K562 (cell line): Measurements from ENCODE around the gene TGM5. TPM values are rescaled to one million over a fixed set of nuclear protein-coding genes. Genes with fewer than 3 reads are reported as not detected.
A peak's percentile ranks its signal among the peaks of the same experiment; 100 is the strongest.

ENCODE experiments used
- ATAC-seq: fragments of 200-7000 bp; cut with Tn5 transposase; 3 replicates; pipeline ENCODE4 v1.9.1; 2020; ENCODE audit warnings: moderate library complexity
- BruUV-seq: library from RNA; stranded (reverse); fragments of 400-500 nt; replicated peaks from 2 replicates; lab custom pipeline; 2021; lab: Mats Ljungman, UMichigan
- CTCF ChIA-PET: fragments of 300-600 bp; formaldehyde crosslinking; extraction: SDS; loops from one replicate; lab custom pipeline; 2021; ENCODE audit warnings: low intra/inter-chr PET ratio; lab: Yijun Ruan, JAX
- POLR2A ChIA-PET: fragments of 300-600, 350-650 bp; sonication (Branson Sonifier 250); formaldehyde crosslinking; extraction: SDS; loops from one replicate; lab custom pipeline; 2021; ENCODE audit warnings: antibody characterized with exemption, inconsistent platforms; lab: Yijun Ruan, JAX
- DNase-seq, 4 experiments: peaks; one replicate each; pipeline versions ENCODE4 v3.0.0 to v3.0.0-alpha.2; 2011 to 2018; ENCODE audit warnings: low spot score in 3 of 4, mixed read lengths in 3 of 4; ENCODE audit errors: extremely low read depth in 1 of 4
- FAIRE-seq: peaks from 2 replicates; lab custom pipeline; 2011; peaks lifted over from hg19 to GRCh38; lab: Jason Lieb, UNC
- H2AFZ ChIP-seq: 2 replicates; pipeline ENCODE4 v1.6.0; 2011; ENCODE audit warnings: low read depth, low read length, control low read depth, inconsistent platforms
- H3K27ac ChIP-seq: fragments of 200-600 bp; 3 replicates; pipeline ENCODE4 v1.8.0; 2011; ENCODE audit warnings: low read depth, mild to moderate bottlenecking, control low read depth, inconsistent platforms, low read length, moderate library complexity, mixed read lengths; ENCODE audit errors: extremely low read depth
- H3K27me3 ChIP-seq, 2 experiments: fragments of 300-600 bp in 1 of 2; 2 replicates in 1 of 2; 3 replicates in 1 of 2; pipeline versions ENCODE4 v1.6.0 to v1.8.0; 2011; ENCODE audit warnings: inconsistent platforms in 2 of 2, low read length in 2 of 2, mild to moderate bottlenecking in 1 of 2, mixed read lengths in 1 of 2, moderate library complexity in 1 of 2; ENCODE audit not compliant: control insufficient read depth in 2 of 2, insufficient read depth in 2 of 2
- H3K36me3 ChIP-seq: fragments of 300-600 bp; 3 replicates; pipeline ENCODE4 v1.8.0; 2011; ENCODE audit warnings: mild to moderate bottlenecking, low read length, inconsistent platforms; ENCODE audit not compliant: control insufficient read depth, insufficient read depth
- H3K4me1 ChIP-seq, 2 experiments: fragments of 200-600 bp in 1 of 2; replicated peaks in 1 of 2; 2 replicates in 1 of 2; 3 replicates in 1 of 2; pipeline versions ENCODE4 v1.5.1 to v1.8.0; 2011; ENCODE audit warnings: inconsistent platforms in 2 of 2, low read length in 2 of 2, mild to moderate bottlenecking in 1 of 2, mixed read lengths in 1 of 2, moderate library complexity in 1 of 2; ENCODE audit not compliant: control insufficient read depth in 2 of 2, insufficient read depth in 2 of 2
- H3K4me2 ChIP-seq: 2 replicates; pipeline ENCODE4 v1.6.1; 2011; ENCODE audit warnings: low read length, control low read depth, inconsistent platforms, mixed read lengths; ENCODE audit not compliant: insufficient read depth
- H3K4me3 ChIP-seq: fragments of 200-600 bp; sonication (generic), shearing (Covaris generic); 2 replicates; pipeline ENCODE4 v1.5.1; 2016; ENCODE audit warnings: control low read depth, inconsistent platforms
- H3K79me2 ChIP-seq: fragments of 200-600 bp; 3 replicates; pipeline ENCODE4 v1.8.0; 2011; ENCODE audit warnings: low read length, inconsistent platforms; ENCODE audit not compliant: control insufficient read depth, insufficient read depth
- H3K9ac ChIP-seq, 2 experiments: 2 replicates each; pipeline versions ENCODE4 v1.6.0 to v1.6.1; 2011; ENCODE audit warnings: low read depth in 2 of 2, low read length in 2 of 2, control low read depth in 1 of 2, inconsistent platforms in 1 of 2, mild to moderate bottlenecking in 1 of 2, mixed read lengths in 1 of 2; ENCODE audit not compliant: insufficient read depth in 1 of 2
- H3K9me1 ChIP-seq: one replicate; pipeline ENCODE4 v1.6.0; 2011; ENCODE audit warnings: inconsistent platforms, mild to moderate bottlenecking, low read length, moderate library complexity; ENCODE audit not compliant: control insufficient read depth, insufficient read depth
- H3K9me3 ChIP-seq: replicated peaks from 2 replicates; pipeline ENCODE4 v1.5.1; 2011; ENCODE audit warnings: low read depth, low read length, inconsistent platforms; ENCODE audit not compliant: control insufficient read depth, insufficient read depth
- H4K20me1 ChIP-seq: replicated peaks from 2 replicates; pipeline ENCODE4 v1.6.1; 2011; ENCODE audit warnings: low read length, inconsistent platforms, mixed read lengths; ENCODE audit not compliant: control insufficient read depth, insufficient read depth
- CEBPG ChIP-seq, 3 experiments: fragments of 200-800 bp in 1 of 3; sonication (Bioruptor generic) in 1 of 3; sonication (generic) in 1 of 3; formaldehyde crosslinking in 1 of 3; IDR thresholded peaks in 2 of 3; conservative IDR thresholded peaks in 1 of 3; 2 replicates each; pipeline versions ENCODE4 v1.6.1 to v1.8.0; 2016 to 2022; ENCODE audit warnings: missing compliant biosample characterization in 2 of 3, missing genetic modification characterization in 2 of 3, mild to moderate bottlenecking in 1 of 3, missing genetic modification reagents in 1 of 3
- HMGN3 ChIP-seq: IDR thresholded peaks from 2 replicates; pipeline ENCODE4 v1.6.1; 2011; ENCODE audit warnings: borderline replicate concordance, low read depth, mild to moderate bottlenecking, mixed read lengths, low read length; ENCODE audit not compliant: insufficient read length; ENCODE audit errors: extremely low read depth
- JUN ChIP-seq, 2 experiments: sonication (generic) in 1 of 2; formaldehyde crosslinking in 1 of 2; IDR thresholded peaks; 2 replicates each; pipeline versions ENCODE4 v1.6.1 to v1.8.0; 2012 to 2022; ENCODE audit warnings: borderline replicate concordance in 2 of 2, mild to moderate bottlenecking in 2 of 2, improper control_type of control experiment in 1 of 2, low read depth in 1 of 2, low read length in 1 of 2, missing genetic modification reagents in 1 of 2
- SMARCA5 ChIP-seq: fragments of 450-650 bp; IDR thresholded peaks from 2 replicates; pipeline ENCODE4 v1.6.1; 2016
- SMARCB1 ChIP-seq: IDR thresholded peaks from 2 replicates; pipeline ENCODE4 v1.6.1; 2011; ENCODE audit warnings: improper control_type of control experiment, low read depth; ENCODE audit not compliant: insufficient read length
- ZNF212 ChIP-seq: fragments of 450-650 bp; formaldehyde crosslinking; IDR thresholded peaks from 2 replicates; pipeline ENCODE4 v1.4.0; 2020; ENCODE audit warnings: mild to moderate bottlenecking
- ZNF445 ChIP-seq: fragments of 250-450 bp; sonication (Bioruptor Pico); IDR thresholded peaks from 2 replicates; pipeline ENCODE4 v1.4.0; 2020; ENCODE audit warnings: low read depth, mild to moderate bottlenecking, moderate library complexity
- ZNF586 ChIP-seq: fragments of 450-650 bp; formaldehyde crosslinking; conservative IDR thresholded peaks from 2 replicates; pipeline ENCODE4 v1.4.0; 2020; ENCODE audit warnings: mild to moderate bottlenecking, moderate library complexity
- WGBS: fragments of 100-300 bp; shearing (Covaris generic); methylation state at CpG from one replicate; pipeline ENCODE4 v1.1.6; 2016; ENCODE audit warnings: low coverage, mixed read lengths; ENCODE audit not compliant: insufficient coverage; ENCODE audit errors: missing lambda C conversion rate; 5-methylcytosine and 5-hydroxymethylcytosine counted together
- in situ Hi-C: fragments of 300-500 bp; cut with MboI; formaldehyde crosslinking; loops from 4 replicates; pipeline ENCODE4 v1.15.0; 2018; ENCODE audit warnings: inconsistent platforms, mixed read lengths
- intact Hi-C: fragments of 100-400 bp; cut with micrococcal nuclease; formaldehyde crosslinking; loops from 2 replicates; pipeline ENCODE4 v1.14.2; 2022
- polyA plus RNA-seq, 8 experiments: library from polyadenylated mRNA; depleted of rRNA in 4 of 8; stranded (reverse) in 5 of 8; unstranded in 3 of 8; fragments of >200 nt; fragmentation: Nextera tagmentation in 2 of 8; fragmentation: Illumina TruSeq in 1 of 8; extraction: Ambion mirVana in 2 of 8; extraction: Trizol in 1 of 8; gene quantifications; 2 replicates each; pipeline versions ENCODE4 v1.2.1 to v1.2.3, GENCODE V29; 2011 to 2014; ENCODE audit warnings: inconsistent platforms in 1 of 8, missing spikeins in 1 of 8
- total RNA-seq, 7 experiments: library from RNA; depleted of rRNA in 6 of 7; stranded (reverse); fragments of >200 nt in 6 of 7; fragmentation: Illumina TruSeq in 2 of 7; extraction: Trizol in 2 of 7; gene quantifications; 2 replicates each; pipeline versions ENCODE4 v1.2.1 to v1.2.3, GENCODE V29; 2011 to 2021; ENCODE audit warnings: low replicate concordance in 1 of 7
- TF ChIP-seq, protein P1 (sequence below): fragments of 450-650 bp; formaldehyde crosslinking; IDR thresholded peaks from 2 replicates; pipeline ENCODE4 v1.4.0; 2020; ENCODE audit warnings: mild to moderate bottlenecking, mixed read lengths
- TF ChIP-seq, protein P2 (sequence below): fragments of 250-450 bp; sonication (Bioruptor Pico); IDR thresholded peaks from 2 replicates; pipeline ENCODE4 v1.8.0; 2022; ENCODE audit warnings: inconsistent platforms, mild to moderate bottlenecking, moderate library complexity, borderline replicate concordance

Gene TGM5
- total and polyA plus RNA-seq, 9 of the 15 experiments (the other 6 are each of a cell fraction or from before 2014, with no cell fraction given), result 0.03 to 0.10 (median 0.07) TPM; not detected in 6

GRCh38 chr15:43266386-43266785, 342 bp downstream of the TGM5 start:
- no peaks in the 10 kb centered on the region for H3K9me3 ChIP-seq
- peaks cover 9 to 32% of the 10 kb centered on the region in 2 experiments for H3K27me3 ChIP-seq
- H3K4me2 ChIP-seq, result no peak overlapping the region
- H3K4me3 ChIP-seq, result no peak overlapping the region
- H3K4me1 ChIP-seq, result peaks cover 0 to 7% of the 10 kb centered on the region in 2 experiments; a peak in 1 of 5 replicates
- no peak overlapping the region for H2AFZ ChIP-seq
- H3K27ac ChIP-seq, result no peak overlapping the region
- intact Hi-C loops (no loop called here), in situ Hi-C loops (no loop called here)
- DNase-seq, result no peak
- no peak for TF ChIP-seq ZNF212
- no peak for TF ChIP-seq JUN (IDR thresholded peaks at IDR 0.05; ENCODE audit: borderline replicate concordance, low read depth, low read length)
- no peak for TF ChIP-seq JUN (CRISPR knock-in tag; IDR thresholded peaks at IDR 0.05; ENCODE audit: borderline replicate concordance)
- no peak for TF ChIP-seq ZNF586 (CRISPR knock-in tag)
- H3K9ac ChIP-seq, result no peak overlapping the region
- CTCF ChIA-PET, result no interaction called here
- H4K20me1 ChIP-seq, result no peaks in the 10 kb centered on the region
- BruUV-seq, result no TSS peak
- WGBS, result 39% methylated on average over 2 of the region's 2 CpGs
- no peaks in the 10 kb centered on the region for H3K79me2 ChIP-seq
- no peaks in the 10 kb centered on the region for H3K9me1 ChIP-seq
- no peak for FAIRE-seq
- no peaks in the 10 kb centered on the region for H3K36me3 ChIP-seq
- ATAC-seq, result no peak
- POLR2A ChIA-PET, result interaction anchor here (0.5 to 1.5 kb wide), 4 partner anchors 10 to 827 kb away, joined by 3 to 5 read pairs (median 4); no protein-coding TSS in a partner anchor

DNA sequence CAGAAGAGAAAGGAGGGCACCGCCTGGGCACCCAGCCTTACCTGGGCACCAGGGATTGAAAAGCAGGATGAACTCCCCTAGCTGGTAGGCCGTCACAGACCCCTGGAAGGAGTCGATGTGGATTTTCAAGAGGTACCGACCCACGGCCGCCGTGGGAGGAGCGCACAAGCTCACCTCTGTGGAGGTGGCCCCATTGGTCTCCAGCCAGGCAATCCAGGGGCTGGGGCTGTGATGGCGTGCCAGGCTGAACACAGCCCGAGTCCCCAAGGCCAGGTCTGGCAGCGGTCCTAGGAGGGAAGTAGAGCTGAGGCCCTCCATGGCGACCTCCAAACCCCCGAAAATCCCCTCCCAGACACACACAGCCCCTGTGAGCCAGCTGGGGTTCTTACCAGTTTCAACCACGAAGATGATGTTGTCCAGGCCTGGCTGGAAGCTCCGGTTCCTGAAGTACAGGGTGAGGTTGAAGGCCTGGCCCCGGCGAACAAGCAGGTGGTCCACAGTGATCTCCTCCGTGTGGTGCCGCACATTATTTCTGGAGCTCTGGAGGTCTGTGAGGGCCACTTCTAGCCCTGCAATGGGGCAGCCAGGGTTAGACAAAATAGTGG, 6.6 kb downstream of the TGM5 start:
- no TSS peak for BruUV-seq
- WGBS, result 27% methylated on average over 19 of the region's 19 CpGs
- H3K4me3 ChIP-seq, result no peak overlapping the region
- 0 out of 2 replicates have a peak overlapping the region, but pooled peaks have one; percentile 33 for H2AFZ ChIP-seq
- no peaks in the 10 kb centered on the region for H4K20me1 ChIP-seq
- CTCF ChIA-PET, result no interaction called here
- FAIRE-seq (no peak), DNase-seq (no peak), ATAC-seq (no peak; the same call in 2 of the 3 replicates)
- intact Hi-C loops, result no loop called here
- H3K9me3 ChIP-seq, result no peaks in the 10 kb centered on the region
- H3K36me3 ChIP-seq, result no peaks in the 10 kb centered on the region
- peaks cover 0 to 15% of the 10 kb centered on the region in 2 experiments; a peak in 3 of 5 replicates for H3K27me3 ChIP-seq
- in situ Hi-C loops, result no loop called here
- H3K9me1 ChIP-seq, result no peaks in the 10 kb centered on the region
- no peak overlapping the region for H3K27ac ChIP-seq
- H3K4me1 ChIP-seq, result peaks cover 0 to 3% of the 10 kb centered on the region in 2 experiments; a peak in 2 of 5 replicates
- H3K4me2 ChIP-seq, result no peak overlapping the region
- POLR2A ChIA-PET, result interaction anchor here (0.5 to 0.6 kb wide), 3 partner anchors 19 to 524 kb away, joined by 3 read pairs; no protein-coding TSS in a partner anchor
- H3K79me2 ChIP-seq, result no peaks in the 10 kb centered on the region
- 0 out of 4 replicates have a peak overlapping the region, but pooled peaks of 1 of the 2 experiments have one; percentile 12 for H3K9ac ChIP-seq
- TF ChIP-seq, protein P1, sequence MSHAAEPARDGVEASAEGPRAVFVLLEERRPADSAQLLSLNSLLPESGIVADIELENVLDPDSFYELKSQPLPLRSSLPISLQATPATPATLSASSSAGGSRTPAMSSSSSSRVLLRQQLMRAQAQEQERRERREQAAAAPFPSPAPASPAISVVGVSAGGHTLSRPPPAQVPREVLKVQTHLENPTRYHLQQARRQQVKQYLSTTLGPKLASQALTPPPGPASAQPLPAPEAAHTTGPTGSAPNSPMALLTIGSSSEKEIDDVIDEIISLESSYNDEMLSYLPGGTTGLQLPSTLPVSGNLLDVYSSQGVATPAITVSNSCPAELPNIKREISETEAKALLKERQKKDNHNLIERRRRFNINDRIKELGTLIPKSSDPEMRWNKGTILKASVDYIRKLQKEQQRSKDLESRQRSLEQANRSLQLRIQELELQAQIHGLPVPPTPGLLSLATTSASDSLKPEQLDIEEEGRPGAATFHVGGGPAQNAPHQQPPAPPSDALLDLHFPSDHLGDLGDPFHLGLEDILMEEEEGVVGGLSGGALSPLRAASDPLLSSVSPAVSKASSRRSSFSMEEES (CRISPR knock-in tag), result no peak
- TF ChIP-seq ZNF445 (no peak), SMARCB1 (no peak), SMARCA5 (no peak), CEBPG (CRISPR knock-in tag; IDR thresholded peaks at IDR 0.05) (no peak), CEBPG (tag; conservative IDR thresholded peaks at IDR 0.05 in 1 of 2, IDR thresholded peaks at IDR 0.05 in 1 of 2) (no peak), HMGN3 (no peak)
- TF ChIP-seq, protein P2, sequence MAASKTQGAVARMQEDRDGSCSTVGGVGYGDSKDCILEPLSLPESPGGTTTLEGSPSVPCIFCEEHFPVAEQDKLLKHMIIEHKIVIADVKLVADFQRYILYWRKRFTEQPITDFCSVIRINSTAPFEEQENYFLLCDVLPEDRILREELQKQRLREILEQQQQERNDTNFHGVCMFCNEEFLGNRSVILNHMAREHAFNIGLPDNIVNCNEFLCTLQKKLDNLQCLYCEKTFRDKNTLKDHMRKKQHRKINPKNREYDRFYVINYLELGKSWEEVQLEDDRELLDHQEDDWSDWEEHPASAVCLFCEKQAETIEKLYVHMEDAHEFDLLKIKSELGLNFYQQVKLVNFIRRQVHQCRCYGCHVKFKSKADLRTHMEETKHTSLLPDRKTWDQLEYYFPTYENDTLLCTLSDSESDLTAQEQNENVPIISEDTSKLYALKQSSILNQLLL, result no peak
